ENCODE data around the gene MFN1.

- TF ChIP-seq CTCF (IDR thresholded peaks at IDR 0.05) (no peak), POLR2A (IDR thresholded peaks at IDR 0.05; ENCODE audit: low read depth) (no peak), EP300 (IDR thresholded peaks at IDR 0.05) (no peak)
Observed at GRCh38 chr3:179432451-179432850, 84.9 kb downstream of the MFN1 start.

Measured in esophagus muscularis mucosa (tissue), 4 donors.